ENCODE results near the gene TUBA1C. TPM values are rescaled to one million over a fixed set of nuclear protein-coding genes. Genes with fewer than 3 reads are reported as not detected.

The TUBA1C gene
- total and polyA plus RNA-seq, 2 donors (not counting 1 experiment from before 2014, with no cell fraction given), result 164 to 1,111 TPM

- Histone ChIP-seq H3K9ac (ENCODE audit: insufficient read depth, low read length) (peak within 1 kb of the TSS; percentile 74), H3K27ac (ENCODE audit: insufficient read depth, low read length) (peak within 1 kb of the TSS; percentile 73), H3K9me3 (ENCODE audit: control insufficient read depth, insufficient read depth, low read depth, low read length) (no peaks in the 10 kb centered on the region), H3K36me3 (ENCODE audit: control insufficient read depth, insufficient read depth, low read length) (peaks cover 6% of the 10 kb centered on the region), H3K79me2 (ENCODE audit: control insufficient read depth, insufficient read depth, low read length) (peaks cover 11% of the 10 kb centered on the region), H3K4me3 (replicated peaks in 1 of 4; ENCODE audit: control extremely low read depth in 1 of 4, insufficient read depth in 1 of 4, low read depth in 3 of 4, low read length in 4 of 4) (peak within 1 kb of the TSS; percentile 75 to 80 (median 78)), H3K27me3 (ENCODE audit: control insufficient read depth, insufficient read depth, low read length) (no peaks in the 10 kb centered on the region), H3K4me2 (ENCODE audit: extremely low read depth, insufficient read depth, low read length) (peak within 1 kb of the TSS; percentile 75), H2AFZ (ENCODE audit: low read length) (peak within 1 kb of the TSS; percentile 87), H3K4me1 (ENCODE audit: control insufficient read depth, extremely low read depth, insufficient read depth, low read length) (peaks cover 2% of the 10 kb centered on the region), H4K20me1 (ENCODE audit: control insufficient read depth, extremely low read depth, insufficient read depth, low read length) (no peaks in the 10 kb centered on the region)
- peak; percentile 96 to 98 for DNase-seq (ENCODE audit: low read depth in 2 of 2)
- no peak for TF ChIP-seq CTCF (conservative IDR thresholded peaks at IDR 0.05 in 1 of 2, IDR thresholded peaks at IDR 0.05 in 1 of 2; ENCODE audit: low read depth in 1 of 2, low read length in 2 of 2)
- TF ChIP-seq EZH2 (IDR thresholded peaks at IDR 0.05; ENCODE audit: low read length, missing control alignments), result no peak
Observed at GRCh38 chr12:49322708-49323523, 58.0 kb downstream of the TUBA1C start, which contains the start of gene TROAP. Gene TROAP, plus strand, starts transcription at chr12:49323255. Its CDS starts 354 bp downstream, at chr12:49323609.

- peak overlapping the region; percentile 62 to 80 (median 78) for H3K4me3 ChIP-seq (replicated peaks in 1 of 4; ENCODE audit: control extremely low read depth in 1 of 4, insufficient read depth in 1 of 4, low read depth in 3 of 4, low read length in 4 of 4)
- H3K36me3 ChIP-seq (ENCODE audit: control insufficient read depth, insufficient read depth, low read length), result peaks cover 6% of the 10 kb centered on the region
- peaks cover 11% of the 10 kb centered on the region for H3K79me2 ChIP-seq (ENCODE audit: control insufficient read depth, insufficient read depth, low read length)
- no peaks in the 10 kb centered on the region for H3K9me3 ChIP-seq (ENCODE audit: control insufficient read depth, insufficient read depth, low read depth, low read length)
- peaks cover 2% of the 10 kb centered on the region for H3K4me1 ChIP-seq (ENCODE audit: control insufficient read depth, extremely low read depth, insufficient read depth, low read length)
- H3K27me3 ChIP-seq (ENCODE audit: control insufficient read depth, insufficient read depth, low read length), result no peaks in the 10 kb centered on the region
- peak overlapping the region; percentile 87 for H2AFZ ChIP-seq (ENCODE audit: low read length)
- peak overlapping the region; percentile 47 for H3K9ac ChIP-seq (ENCODE audit: insufficient read depth, low read length)
- no peaks in the 10 kb centered on the region for H4K20me1 ChIP-seq (ENCODE audit: control insufficient read depth, extremely low read depth, insufficient read depth, low read length)
- TF ChIP-seq CTCF (conservative IDR thresholded peaks at IDR 0.05 in 1 of 2, IDR thresholded peaks at IDR 0.05 in 1 of 2; ENCODE audit: low read depth in 1 of 2, low read length in 2 of 2) (no peak), EZH2 (IDR thresholded peaks at IDR 0.05; ENCODE audit: low read length, missing control alignments) (no peak)
- DNase-seq (ENCODE audit: low read depth in 2 of 2), result no peak
- peak overlapping the region; percentile 41 for H3K27ac ChIP-seq (ENCODE audit: insufficient read depth, low read length)
- H3K4me2 ChIP-seq (ENCODE audit: extremely low read depth, insufficient read depth, low read length), result peak overlapping the region; percentile 61
Observed at GRCh38 chr12:49323524-49324097, 58.7 kb downstream of the TUBA1C start.

Other genes with a start within 250 kb of the TUBA1C start
- 65.2 and 76.5 TPM in 2 replicates for gene PRKAG1, start 246.3 kb upstream of the TUBA1C start, total RNA-seq
- gene PRKAG1, start 246.3 kb upstream of the TUBA1C start, polyA plus RNA-seq, result 107 and 110 TPM in 2 replicates
- 21.1 and 33.0 TPM in 2 replicates for gene KMT2D, start 204.3 kb upstream of the TUBA1C start, total RNA-seq
- 7.3 and 10.0 TPM in 2 replicates for gene KMT2D, start 204.3 kb upstream of the TUBA1C start, polyA plus RNA-seq
- gene RHEBL1, start 195.1 kb upstream of the TUBA1C start, total RNA-seq, result 0.33 and 0.51 TPM in 2 replicates
- 0.28 and 0.41 TPM in 2 replicates for gene RHEBL1, start 195.1 kb upstream of the TUBA1C start, polyA plus RNA-seq
- gene DHH, start 170.3 kb upstream of the TUBA1C start, total RNA-seq, result under 0.01 TPM in 2 replicates
- 0.01 TPM in 2 replicates for gene DHH, start 170.3 kb upstream of the TUBA1C start, polyA plus RNA-seq
- gene LMBR1L, start 154.2 kb upstream of the TUBA1C start, total RNA-seq, result 53.2 and 54.2 TPM in 2 replicates
- gene LMBR1L, start 154.2 kb upstream of the TUBA1C start, polyA plus RNA-seq, result 28.0 and 30.9 TPM in 2 replicates
- 656 and 1,258 TPM in 2 replicates for gene TUBA1B, start 133.7 kb upstream of the TUBA1C start, total RNA-seq
- 3,083 and 6,675 TPM in 2 replicates for gene TUBA1B, start 133.7 kb upstream of the TUBA1C start, polyA plus RNA-seq
- gene TUBA1A, start 76.0 kb upstream of the TUBA1C start, total RNA-seq, result 772 and 888 TPM in 2 replicates
- 2,642 and 3,496 TPM in 2 replicates for gene TUBA1A, start 76.0 kb upstream of the TUBA1C start, polyA plus RNA-seq
- gene PRPH, start 30.1 kb downstream of the TUBA1C start, total RNA-seq, result 0.26 and 0.50 TPM in 2 replicates
- 0.06 and 0.49 TPM in 2 replicates for gene PRPH, start 30.1 kb downstream of the TUBA1C start, polyA plus RNA-seq
- 0.51 and 6.3 TPM in 2 replicates for gene TROAP, start 58.2 kb downstream of the TUBA1C start, total RNA-seq
- 4.8 and 22.4 TPM in 2 replicates for gene TROAP, start 58.2 kb downstream of the TUBA1C start, polyA plus RNA-seq
- 0.17 TPM in 1 of 2 replicates, not detected in the other for gene C1QL4, start 72.1 kb downstream of the TUBA1C start, total RNA-seq
- 0.10 TPM in 1 of 2 replicates, not detected in the other for gene C1QL4, start 72.1 kb downstream of the TUBA1C start, polyA plus RNA-seq
- 4.6 and 4.8 TPM in 2 replicates for gene DNAJC22, start 81.8 kb downstream of the TUBA1C start, total RNA-seq
- 2.4 and 5.7 TPM in 2 replicates for gene DNAJC22, start 81.8 kb downstream of the TUBA1C start, polyA plus RNA-seq
- gene SPATS2, start 102.4 kb downstream of the TUBA1C start, total RNA-seq, result 14.1 and 22.1 TPM in 2 replicates
- gene SPATS2, start 102.4 kb downstream of the TUBA1C start, polyA plus RNA-seq, result 33.2 and 43.6 TPM in 2 replicates

Measured in fibroblast of lung (primary cell).